HCT116 (cell line): ENCODE results near the gene ZBTB21. TPM values are rescaled to one million over a fixed set of nuclear protein-coding genes. Genes with fewer than 3 reads are reported as not detected.

ENCODE experiments used
- ATAC-seq: fragments of 200-7000 bp; cut with Tn5 transposase; 2 replicates; pipeline ENCODE4 v1.9.1; 2020; ENCODE audit warnings: mild to moderate bottlenecking, moderate library complexity
- BruUV-seq: library from RNA; stranded (reverse); fragments of 400-500 nt; replicated peaks from 2 replicates; lab custom pipeline; 2021; lab: Mats Ljungman, UMichigan
- CTCF ChIA-PET: fragments of 300-600 bp; sonication (Branson Sonifier 250); formaldehyde crosslinking; loops from one replicate; lab custom pipeline; 2021; ENCODE audit warnings: antibody characterized with exemption; lab: Charles Lee
- POLR2A ChIA-PET: fragments of 300-600, 350-600 bp; sonication (Branson Sonifier 250); formaldehyde crosslinking; loops from one replicate; lab custom pipeline; 2021; ENCODE audit warnings: antibody characterized with exemption; lab: Charles Lee
- RAD21 ChIA-PET, 2 experiments: fragments of 300-600 bp; sonication (Branson Sonifier 250); formaldehyde crosslinking; loops; one replicate each; lab custom pipeline; 2023; ENCODE audit warnings: low total read pairs in 2 of 2; ENCODE audit not compliant: uncharacterized antibody in 2 of 2, unreplicated experiment in 2 of 2, low non-redundant PET in 1 of 2; lab: Charles Lee
- DNase-seq: peaks from one replicate; pipeline ENCODE4 v3.0.0-alpha.2; 2010; ENCODE audit warnings: low read depth, low spot score
- H2AFZ ChIP-seq: fragments of 200-600 bp; shearing (Covaris generic), sonication (generic); 2 replicates; pipeline ENCODE4 v1.6.1; 2017; ENCODE audit warnings: low read depth, mixed run types, mixed read lengths, antibody characterized with exemption, low read length; ENCODE audit not compliant: poor library complexity, severe bottlenecking
- H3K27ac ChIP-seq: 2 replicates; pipeline ENCODE4 v1.5.1; 2012; ENCODE audit warnings: low read depth, low read length
- H3K27me3 ChIP-seq: fragments of 200-600 bp; sonication (generic); 2 replicates; pipeline ENCODE4 v1.6.1; 2016; ENCODE audit warnings: mixed run types, low read length, mixed read lengths; ENCODE audit not compliant: insufficient read depth
- H3K36me3 ChIP-seq, 2 experiments: fragments of 200-500 bp in 1 of 2; fragments of 200-600 bp in 1 of 2; sonication (Bioruptor generic) in 1 of 2; sonication (generic) in 1 of 2; 2 replicates each; pipeline versions ENCODE4 v1.5.1 to v1.6.1; 2014 to 2016; ENCODE audit warnings: low read length in 2 of 2, inconsistent platforms in 1 of 2, mixed read lengths in 1 of 2, mixed run types in 1 of 2; ENCODE audit not compliant: insufficient read depth in 2 of 2, control insufficient read depth in 1 of 2
- H3K4me1 ChIP-seq, 2 experiments: fragments of 200-600 bp in 1 of 2; sonication (generic) in 1 of 2; 2 replicates each; pipeline versions ENCODE4 v1.5.1 to v1.6.1; 2012 to 2017; ENCODE audit warnings: low read length in 2 of 2, inconsistent platforms in 1 of 2, mild to moderate bottlenecking in 1 of 2, mixed read lengths in 1 of 2, mixed run types in 1 of 2, moderate library complexity in 1 of 2; ENCODE audit not compliant: insufficient read depth in 2 of 2, control insufficient read depth in 1 of 2
- H3K4me2 ChIP-seq: fragments of 200-600 bp; sonication (generic); 2 replicates; pipeline ENCODE4 v1.6.1; 2017; ENCODE audit warnings: mixed run types, low read length, mixed read lengths
- H3K4me3 ChIP-seq, 2 experiments: fragments of 200-600 bp in 1 of 2; sonication (generic) in 1 of 2; replicated peaks in 1 of 2; 2 replicates each; pipeline ENCODE4 v1.5.1; 2011 to 2016; ENCODE audit warnings: low read length in 2 of 2, control low read depth in 1 of 2, low read depth in 1 of 2, mild to moderate bottlenecking in 1 of 2, mixed read lengths in 1 of 2, mixed run types in 1 of 2
- H3K79me2 ChIP-seq: fragments of 200-600 bp; sonication (generic); 2 replicates; pipeline ENCODE4 v1.6.1; 2017; ENCODE audit warnings: mild to moderate bottlenecking, mixed run types, low read length, moderate library complexity, mixed read lengths; ENCODE audit not compliant: insufficient read depth
- H3K9ac ChIP-seq: fragments of 200-600 bp; sonication (generic); 2 replicates; pipeline ENCODE4 v1.6.1; 2016; ENCODE audit warnings: low read length, mixed read lengths
- H3K9me2 ChIP-seq: fragments of 200-600 bp; sonication (generic), shearing (Covaris generic); 2 replicates; pipeline ENCODE4 v1.6.1; 2017; ENCODE audit warnings: mixed run types, mild to moderate bottlenecking, moderate library complexity; ENCODE audit not compliant: insufficient read depth
- H3K9me3 ChIP-seq, 2 experiments: fragments of 200-500 bp in 1 of 2; fragments of 200-600 bp in 1 of 2; sonication (Bioruptor generic) in 1 of 2; sonication (generic) in 1 of 2; 2 replicates each; pipeline ENCODE4 v1.6.1; 2014 to 2017; ENCODE audit warnings: low read length in 2 of 2, mixed read lengths in 2 of 2, inconsistent platforms in 1 of 2, low read depth in 1 of 2, mild to moderate bottlenecking in 1 of 2, mixed run types in 1 of 2, moderate library complexity in 1 of 2; ENCODE audit not compliant: control insufficient read depth in 1 of 2, insufficient read depth in 1 of 2
- H4K20me1 ChIP-seq: fragments of 200-600 bp; sonication (generic), shearing (Covaris generic); 2 replicates; pipeline ENCODE4 v1.6.1; 2017; ENCODE audit warnings: mixed run types, mild to moderate bottlenecking, moderate library complexity; ENCODE audit not compliant: insufficient read depth
- ATF3 ChIP-seq: IDR thresholded peaks from 2 replicates; pipeline ENCODE4 v1.6.1; 2012
- CBX3 ChIP-seq: IDR thresholded peaks from 2 replicates; pipeline ENCODE4 v1.6.1; 2012; ENCODE audit warnings: low read depth
- CEBPB ChIP-seq: IDR thresholded peaks from 2 replicates; pipeline ENCODE4 v1.6.1; 2012; ENCODE audit warnings: low read depth
- CTCF ChIP-seq, 3 experiments: fragments of 200-600 bp in 1 of 3; sonication (generic) in 1 of 3; IDR thresholded peaks in 2 of 3; conservative IDR thresholded peaks in 1 of 3; 2 replicates each; pipeline ENCODE4 v1.5.1; 2012 to 2017; ENCODE audit warnings: low read depth in 2 of 3, low read length in 2 of 3, antibody characterized with exemption in 1 of 3, borderline replicate concordance in 1 of 3, control low read depth in 1 of 3, mild to moderate bottlenecking in 1 of 3, mixed read lengths in 1 of 3, mixed run types in 1 of 3, moderate library complexity in 1 of 3; ENCODE audit not compliant: insufficient read depth in 1 of 3
- EGR1 ChIP-seq: IDR thresholded peaks from 2 replicates; pipeline ENCODE4 v1.6.1; 2012; ENCODE audit warnings: low read depth
- ELF1 ChIP-seq: IDR thresholded peaks from 2 replicates; pipeline ENCODE4 v1.6.1; 2012; ENCODE audit warnings: low read depth, borderline replicate concordance
- EZH2 ChIP-seq: fragments of 200-600 bp; sonication (generic); IDR thresholded peaks from 2 replicates; pipeline ENCODE4 v1.6.1; 2017; ENCODE audit warnings: antibody characterized with exemption, mixed run types
- JUND ChIP-seq: IDR thresholded peaks from 2 replicates; pipeline ENCODE4 v1.6.1; 2012
- POLR2A ChIP-seq: IDR thresholded peaks from 2 replicates; pipeline ENCODE4 v1.7.0; 2011; ENCODE audit warnings: borderline replicate concordance; ENCODE audit not compliant: insufficient read depth, insufficient read length; ENCODE audit errors: extremely low read depth
- RAD21 ChIP-seq: IDR thresholded peaks from 2 replicates; pipeline ENCODE4 v1.6.1; 2012; ENCODE audit warnings: low read depth, mild to moderate bottlenecking
- REST ChIP-seq: IDR thresholded peaks from 2 replicates; pipeline ENCODE4 v1.6.1; 2012; ENCODE audit warnings: low read depth
- SP1 ChIP-seq: IDR thresholded peaks from 2 replicates; pipeline ENCODE4 v1.6.1; 2012; ENCODE audit warnings: low read depth
- TCF7L2 ChIP-seq: IDR thresholded peaks from 2 replicates; pipeline ENCODE4 v1.7.0; 2011; ENCODE audit warnings: borderline replicate concordance, inconsistent platforms; ENCODE audit not compliant: insufficient read depth, insufficient read length; ENCODE audit errors: extremely low read depth
- ZBTB33 ChIP-seq: IDR thresholded peaks from 2 replicates; pipeline ENCODE4 v1.6.1; 2011; ENCODE audit warnings: mild to moderate bottlenecking, low read length, moderate library complexity; ENCODE audit not compliant: insufficient replicate concordance; ENCODE audit errors: extremely low read depth
- intact Hi-C: fragments of 100-400 bp; cut with micrococcal nuclease; formaldehyde crosslinking; loops from 2 replicates; pipeline ENCODE4 v1.10.0; 2022
- total RNA-seq: library from RNA; stranded (reverse); gene quantifications from one replicate; pipeline ENCODE4 v1.2.1, GENCODE V29; 2021; ENCODE audit not compliant: unreplicated experiment

Gene ZBTB21
- total RNA-seq, 1 experiment from 2014 or later = 28.7 TPM

GRCh38 chr21:42059141-42059540 is 49.0 kb upstream of the ZBTB21 start:
- DNase-seq = no peak
- TF ChIP-seq ZBTB33 = no peak
- no peak for TF ChIP-seq EZH2
- no peak for TF ChIP-seq RAD21
- TF ChIP-seq TCF7L2 = no peak
- no peak for TF ChIP-seq ELF1
- no peak for TF ChIP-seq CBX3
- no peak for TF ChIP-seq ATF3
- no peak for TF ChIP-seq POLR2A
- TF ChIP-seq EGR1 = no peak
- no peak for TF ChIP-seq CTCF (IDR thresholded peaks at IDR 0.05 in 2 of 3, conservative IDR thresholded peaks at IDR 0.05 in 1 of 3; ENCODE audit: borderline replicate concordance in 1 of 3, insufficient read depth in 1 of 3, low read depth in 2 of 3, low read length in 2 of 3)
- TF ChIP-seq CEBPB = no peak
- TF ChIP-seq SP1 = no peak
- TF ChIP-seq JUND = no peak
- no peak for TF ChIP-seq REST
- Histone ChIP-seq H3K4me2 (no peak overlapping the region), H3K36me3 (no peaks in the 10 kb centered on the region), H3K27me3 (no peaks in the 10 kb centered on the region), H3K27ac (no peak overlapping the region), H4K20me1 (no peaks in the 10 kb centered on the region), H3K9me2 (no peaks in the 10 kb centered on the region), H3K9ac (no peak overlapping the region), H3K79me2 (no peaks in the 10 kb centered on the region), H3K9me3 (no peaks in the 10 kb centered on the region), H3K4me1 (peaks cover 0 to 4% of the 10 kb centered on the region in 2 experiments; a peak in 3 of 4 replicates), H3K4me3 (no peak overlapping the region), H2AFZ (no peak overlapping the region)
- no TSS peak for BruUV-seq
- ATAC-seq = no peak
- ChIA-PET RAD21 (no interaction called here), POLR2A (no interaction called here), CTCF (no interaction called here)
- intact Hi-C loops = no loop called here
